ENCODE data around the gene TMEM132D.

TMEM132D gene

GRCh38 chr12:129672110-129672509 lies 231.7 kb downstream of the TMEM132D start:
- in situ Hi-C loops (cut with MboI; ENCODE audit: low sequenced_read_pairs), result no loop called here

- in situ Hi-C loops (cut with MboI; ENCODE audit: low sequenced_read_pairs), result no loop called here
Observed at GRCh38 chr12:129670256-129670920, 233.4 kb downstream of the TMEM132D start.

GRCh38 chr12:129665414-129665813 lies 238.4 kb downstream of the TMEM132D start:
- in situ Hi-C loops (cut with MboI; ENCODE audit: low sequenced_read_pairs), result no loop called here

GRCh38 chr12:129662234-129662633 lies 241.6 kb downstream of the TMEM132D start:
- in situ Hi-C loops (cut with MboI; ENCODE audit: low sequenced_read_pairs), result no loop called here

- in situ Hi-C loops (cut with MboI; ENCODE audit: low sequenced_read_pairs), result no loop called here
Observed at GRCh38 chr12:129660946-129661345, 242.9 kb downstream of the TMEM132D start.

- in situ Hi-C loops (cut with MboI; ENCODE audit: low sequenced_read_pairs), result no loop called here
Observed at GRCh38 chr12:129659961-129660622, 243.7 kb downstream of the TMEM132D start.

- in situ Hi-C loops (cut with MboI; ENCODE audit: low sequenced_read_pairs), result no loop called here
Observed at GRCh38 chr12:129657179-129657578, 246.6 kb downstream of the TMEM132D start.

- in situ Hi-C loops (cut with MboI; ENCODE audit: low sequenced_read_pairs), result no loop called here
Observed at GRCh38 chr12:129651951-129652350, 251.9 kb downstream of the TMEM132D start.

GRCh38 chr12:129641926-129642325 lies 261.9 kb downstream of the TMEM132D start:
- in situ Hi-C loops (cut with MboI; ENCODE audit: low sequenced_read_pairs), result no loop called here

- in situ Hi-C loops (cut with MboI; ENCODE audit: low sequenced_read_pairs), result no loop called here
Observed at GRCh38 chr12:129635021-129635685, 268.7 kb downstream of the TMEM132D start.

GRCh38 chr12:129631316-129631715 lies 272.5 kb downstream of the TMEM132D start:
- in situ Hi-C loops (cut with MboI; ENCODE audit: low sequenced_read_pairs), result no loop called here

- in situ Hi-C loops (cut with MboI; ENCODE audit: low sequenced_read_pairs), result no loop called here
Observed at GRCh38 chr12:129629901-129630300, 273.9 kb downstream of the TMEM132D start.

GRCh38 chr12:129622566-129622965 lies 281.3 kb downstream of the TMEM132D start:
- in situ Hi-C loops (cut with MboI; ENCODE audit: low sequenced_read_pairs), result no loop called here

GRCh38 chr12:129619271-129619670 lies 284.6 kb downstream of the TMEM132D start:
- in situ Hi-C loops (cut with MboI; ENCODE audit: low sequenced_read_pairs), result no loop called here

- in situ Hi-C loops (cut with MboI; ENCODE audit: low sequenced_read_pairs), result no loop called here
Observed at GRCh38 chr12:129617849-129618248, 286.0 kb downstream of the TMEM132D start.

GRCh38 chr12:129615001-129615400 lies 288.8 kb downstream of the TMEM132D start:
- in situ Hi-C loops (cut with MboI; ENCODE audit: low sequenced_read_pairs), result no loop called here

GRCh38 chr12:129614221-129614885 lies 289.5 kb downstream of the TMEM132D start:
- in situ Hi-C loops (cut with MboI; ENCODE audit: low sequenced_read_pairs), result no loop called here

- in situ Hi-C loops (cut with MboI; ENCODE audit: low sequenced_read_pairs), result no loop called here
Observed at GRCh38 chr12:129613314-129613713, 290.5 kb downstream of the TMEM132D start.

- in situ Hi-C loops (cut with MboI; ENCODE audit: low sequenced_read_pairs), result no loop called here
Observed at GRCh38 chr12:129610601-129611120, 293.2 kb downstream of the TMEM132D start.

- in situ Hi-C loops (cut with MboI; ENCODE audit: low sequenced_read_pairs), result no loop called here
Observed at GRCh38 chr12:129607756-129608155, 296.1 kb downstream of the TMEM132D start.

- in situ Hi-C loops (cut with MboI; ENCODE audit: low sequenced_read_pairs), result no loop called here
Observed at GRCh38 chr12:129607301-129607700, 296.5 kb downstream of the TMEM132D start.

Measured in HL-60/S4 treated with phorbol 12-myristate 13-acetate at 8.2 ng/mL for 4 days and 3 days (cell line).